ENCODE results near the gene CEP76. TPM values are rescaled to one million over a fixed set of nuclear protein-coding genes. Genes with fewer than 3 reads are reported as not detected.

Gene CEP76
- total RNA-seq, 1 experiment from 2014 or later: 16.3 TPM

Other genes starting within 250 kb of the CEP76 start
- gene SPIRE1, start 44.6 kb downstream of the CEP76 start, total RNA-seq (2014; rRNA removed; shearing (Covaris generic)): 14.1 and 15.2 TPM in 2 replicates
- gene PSMG2, start 319 bp upstream of the CEP76 start, total RNA-seq (2014; rRNA removed; shearing (Covaris generic)): 74.7 and 75.6 TPM in 2 replicates
- gene PTPN2, start 181.5 kb upstream of the CEP76 start, total RNA-seq (2014; rRNA removed; shearing (Covaris generic)): 23.5 and 23.7 TPM in 2 replicates
- 29.4 and 33.1 TPM in 2 replicates for gene SEH1L, start 245.3 kb upstream of the CEP76 start, total RNA-seq (2014; rRNA removed; shearing (Covaris generic))